Neutrophil (primary cell): ENCODE results near the gene CPLX3.

Experiments used
- H3K27ac ChIP-seq: fragments of 200-600 bp; sonication (generic); 2 replicates; pipeline ENCODE4 v1.5.1; 2016; ENCODE audit warnings: mild to moderate bottlenecking, moderate library complexity
- H3K27me3 ChIP-seq: fragments of 200-600 bp; sonication (generic); 2 replicates; pipeline ENCODE4 v1.6.0; 2016; ENCODE audit warnings: mild to moderate bottlenecking
- H3K36me3 ChIP-seq: fragments of 200-600 bp; sonication (generic); 2 replicates; pipeline ENCODE4 v1.5.1; 2017
- H3K4me1 ChIP-seq, 2 experiments: fragments of 200-600 bp in 1 of 2; sonication (generic) in 1 of 2; 1 replicate in 1 of 2; 2 replicates in 1 of 2; pipeline versions ENCODE4 v1.5.1 to v1.6.1; 2013 to 2016; ENCODE audit warnings: low read depth in 1 of 2, low read length in 1 of 2, mild to moderate bottlenecking in 1 of 2, moderate library complexity in 1 of 2; ENCODE audit not compliant: control insufficient read depth in 1 of 2, insufficient read depth in 1 of 2
- H3K4me3 ChIP-seq, 2 experiments: fragments of 200-600 bp in 1 of 2; sonication (generic) in 1 of 2; 1 replicate in 1 of 2; 2 replicates in 1 of 2; pipeline ENCODE4 v1.5.1; 2013 to 2016; ENCODE audit warnings: low read depth in 1 of 2, low read length in 1 of 2, mild to moderate bottlenecking in 1 of 2, moderate library complexity in 1 of 2
- H3K9me3 ChIP-seq: fragments of 200-600 bp; sonication (generic); 2 replicates; pipeline ENCODE4 v1.5.1; 2016
- CTCF ChIP-seq: fragments of 200-600 bp; sonication (generic); IDR thresholded peaks from 2 replicates; pipeline ENCODE4 v1.5.1; 2016; ENCODE audit warnings: antibody characterized with exemption

Gene CPLX3

GRCh38 chr15:74850393-74850792, 24.0 kb downstream of the CPLX3 start:
- Histone ChIP-seq H3K4me1 (no peaks in the 10 kb centered on the region), H3K4me3 (no peak overlapping the region), H3K9me3 (no peaks in the 10 kb centered on the region), H3K27me3 (no peaks in the 10 kb centered on the region), H3K36me3 (peaks cover 91% of the 10 kb centered on the region), H3K27ac (no peak overlapping the region)
- TF ChIP-seq CTCF = no peak

- TF ChIP-seq CTCF = no peak
- no peaks in the 10 kb centered on the region for H3K9me3 ChIP-seq
- no peak overlapping the region for H3K4me3 ChIP-seq
- no peak overlapping the region for H3K27ac ChIP-seq
- H3K4me1 ChIP-seq = no peaks in the 10 kb centered on the region
- H3K36me3 ChIP-seq = peaks cover 80% of the 10 kb centered on the region
- H3K27me3 ChIP-seq = no peaks in the 10 kb centered on the region
Measured at GRCh38 chr15:74851960-74852359, 25.5 kb downstream of the CPLX3 start.

- Histone ChIP-seq H3K4me3 (no peak overlapping the region), H3K27ac (no peak overlapping the region), H3K27me3 (no peaks in the 10 kb centered on the region), H3K4me1 (no peaks in the 10 kb centered on the region), H3K36me3 (peaks cover 64% of the 10 kb centered on the region), H3K9me3 (no peaks in the 10 kb centered on the region)
- no peak for TF ChIP-seq CTCF
Measured at GRCh38 chr15:74854453-74855022, 28.1 kb downstream of the CPLX3 start.

- TF ChIP-seq CTCF = no peak
Measured at GRCh38 chr15:74855857-74856256, 29.4 kb downstream of the CPLX3 start.

GRCh38 chr15:74856537-74856936, 30.1 kb downstream of the CPLX3 start:
- H3K36me3 ChIP-seq = peaks cover 50% of the 10 kb centered on the region
- no peak for TF ChIP-seq CTCF
- H3K9me3 ChIP-seq = no peaks in the 10 kb centered on the region
- no peaks in the 10 kb centered on the region for H3K27me3 ChIP-seq
- no peak overlapping the region for H3K27ac ChIP-seq
- H3K4me1 ChIP-seq = no peaks in the 10 kb centered on the region
- H3K4me3 ChIP-seq = no peak overlapping the region

More at GRCh38 chr15:74855857-74856256, 29.4 kb downstream of the CPLX3 start:
- Histone ChIP-seq H3K27ac (no peak overlapping the region), H3K4me3 (no peak overlapping the region), H3K4me1 (no peaks in the 10 kb centered on the region), H3K27me3 (no peaks in the 10 kb centered on the region), H3K36me3 (peaks cover 50% of the 10 kb centered on the region), H3K9me3 (no peaks in the 10 kb centered on the region)
